Measurements from ENCODE around the gene DAGLB.

The DAGLB gene

GRCh38 chr7:6491194-6491593 lies 43.4 kb upstream of the DAGLB start:
- DNase-seq (ENCODE audit: extremely low read depth, insufficient read length), result no peak
- no peak for TF ChIP-seq CTCF (IDR thresholded peaks at IDR 0.05; ENCODE audit: insufficient read depth, low read length, poor library complexity, severe bottlenecking)
- H3K4me3 ChIP-seq (replicated peaks; ENCODE audit: low read depth, low read length), result no peak overlapping the region
- no peaks in the 10 kb centered on the region for H3K36me3 ChIP-seq (ENCODE audit: control insufficient read depth, insufficient read depth, low read length)
- no peaks in the 10 kb centered on the region for H3K27me3 ChIP-seq (replicated peaks; ENCODE audit: control insufficient read depth, insufficient read depth, low read length)

- Histone ChIP-seq H3K4me3 (replicated peaks; ENCODE audit: low read depth, low read length) (no peak overlapping the region), H3K36me3 (ENCODE audit: control insufficient read depth, insufficient read depth, low read length) (no peaks in the 10 kb centered on the region), H3K27me3 (replicated peaks; ENCODE audit: control insufficient read depth, insufficient read depth, low read length) (no peaks in the 10 kb centered on the region)
- DNase-seq (ENCODE audit: extremely low read depth, insufficient read length), result no peak
- no peak for TF ChIP-seq CTCF (IDR thresholded peaks at IDR 0.05; ENCODE audit: insufficient read depth, low read length, poor library complexity, severe bottlenecking)
These were observed 41.9 kb upstream of the DAGLB start for GRCh38 chr7:6489612-6490011.

- no peak for TF ChIP-seq CTCF (IDR thresholded peaks at IDR 0.05; ENCODE audit: insufficient read depth, low read length, poor library complexity, severe bottlenecking)
- H3K27me3 ChIP-seq (replicated peaks; ENCODE audit: control insufficient read depth, insufficient read depth, low read length), result no peaks in the 10 kb centered on the region
- no peak for DNase-seq (ENCODE audit: extremely low read depth, insufficient read length)
- H3K4me3 ChIP-seq (replicated peaks; ENCODE audit: low read depth, low read length), result no peak overlapping the region
- H3K36me3 ChIP-seq (ENCODE audit: control insufficient read depth, insufficient read depth, low read length), result no peaks in the 10 kb centered on the region
These were observed 39.4 kb upstream of the DAGLB start for GRCh38 chr7:6487184-6487545.

- TF ChIP-seq CTCF (IDR thresholded peaks at IDR 0.05; ENCODE audit: insufficient read depth, low read length, poor library complexity, severe bottlenecking), result no peak
- no peak for DNase-seq (ENCODE audit: extremely low read depth, insufficient read length)
- H3K4me3 ChIP-seq (replicated peaks; ENCODE audit: low read depth, low read length), result no peak overlapping the region
- no peaks in the 10 kb centered on the region for H3K27me3 ChIP-seq (replicated peaks; ENCODE audit: control insufficient read depth, insufficient read depth, low read length)
- H3K36me3 ChIP-seq (ENCODE audit: control insufficient read depth, insufficient read depth, low read length), result no peaks in the 10 kb centered on the region
These were observed 38.9 kb upstream of the DAGLB start for GRCh38 chr7:6486438-6487183.

GRCh38 chr7:6482743-6483119 lies 35.0 kb upstream of the DAGLB start:
- H3K27me3 ChIP-seq (replicated peaks; ENCODE audit: control insufficient read depth, insufficient read depth, low read length), result no peaks in the 10 kb centered on the region
- TF ChIP-seq CTCF (IDR thresholded peaks at IDR 0.05; ENCODE audit: insufficient read depth, low read length, poor library complexity, severe bottlenecking), result no peak
- no peak for DNase-seq (ENCODE audit: extremely low read depth, insufficient read length)
- H3K36me3 ChIP-seq (ENCODE audit: control insufficient read depth, insufficient read depth, low read length), result no peaks in the 10 kb centered on the region; the same call in 1 of the 2 replicates
- H3K4me3 ChIP-seq (replicated peaks; ENCODE audit: low read depth, low read length), result peak overlapping the region; percentile 92

GRCh38 chr7:6482307-6482706 lies 34.6 kb upstream of the DAGLB start:
- DNase-seq (ENCODE audit: extremely low read depth, insufficient read length), result no peak
- H3K36me3 ChIP-seq (ENCODE audit: control insufficient read depth, insufficient read depth, low read length), result no peaks in the 10 kb centered on the region; the same call in none of the 2 replicates

More at GRCh38 chr7:6482307-6482706, 34.6 kb upstream of the DAGLB start:
- TF ChIP-seq CTCF (IDR thresholded peaks at IDR 0.05; ENCODE audit: insufficient read depth, low read length, poor library complexity, severe bottlenecking), result no peak
- H3K4me3 ChIP-seq (replicated peaks; ENCODE audit: low read depth, low read length), result peak overlapping the region; percentile 92
- no peaks in the 10 kb centered on the region for H3K27me3 ChIP-seq (replicated peaks; ENCODE audit: control insufficient read depth, insufficient read depth, low read length)
